ENCODE data around the gene ATP11B. TPM values are rescaled to one million over a fixed set of nuclear protein-coding genes. Genes with fewer than 3 reads are reported as not detected.

The ATP11B gene
- total RNA-seq, 2 experiments from 2014 or later = 109 to 112 TPM

DNA sequence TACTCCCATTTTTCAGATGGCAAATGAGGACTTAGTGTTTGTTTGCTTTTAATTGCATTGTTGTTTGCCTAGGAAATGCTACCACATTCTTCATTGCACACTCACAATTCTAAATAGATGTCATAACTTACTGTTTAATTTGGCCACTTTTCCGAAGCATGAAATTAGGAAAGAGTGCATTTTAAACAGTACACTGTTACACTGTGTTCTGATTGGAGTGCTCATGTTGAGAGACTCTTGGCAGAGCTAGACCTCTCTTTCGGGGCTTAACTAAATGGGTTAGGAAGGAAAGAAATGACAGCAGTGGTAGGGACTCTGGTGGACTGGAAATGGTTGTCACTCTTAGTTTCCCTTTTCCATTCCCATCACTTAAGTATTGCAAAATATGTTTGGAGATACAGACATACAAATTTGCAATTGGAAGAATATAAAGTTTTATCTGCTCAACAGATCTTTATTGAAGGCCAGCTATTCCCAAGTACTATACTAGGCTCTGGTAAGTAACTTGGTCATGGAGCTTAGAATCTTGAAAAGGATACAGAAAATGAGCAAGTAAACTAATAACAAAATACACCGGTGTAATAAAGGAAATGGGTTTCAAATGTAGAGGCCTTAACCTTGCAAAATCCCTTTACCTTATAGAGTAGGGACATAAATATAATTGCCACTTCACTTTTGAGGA is 96.8 kb downstream of the ATP11B start:
- DNase-seq (no peak), ATAC-seq (no peak)
- CTCF ChIA-PET = no interaction called here
- Mint-ChIP-seq H3K27me3 (no peaks in the 10 kb centered on the region), H3K4me1 (no peaks in the 10 kb centered on the region), H3K9me3 (ENCODE audit: low read depth) (no peaks in the 10 kb centered on the region), H3K36me3 (peaks cover 51% of the 10 kb centered on the region), H3K4me3 (no peak overlapping the region), H3K27ac (no peak overlapping the region)

DNA sequence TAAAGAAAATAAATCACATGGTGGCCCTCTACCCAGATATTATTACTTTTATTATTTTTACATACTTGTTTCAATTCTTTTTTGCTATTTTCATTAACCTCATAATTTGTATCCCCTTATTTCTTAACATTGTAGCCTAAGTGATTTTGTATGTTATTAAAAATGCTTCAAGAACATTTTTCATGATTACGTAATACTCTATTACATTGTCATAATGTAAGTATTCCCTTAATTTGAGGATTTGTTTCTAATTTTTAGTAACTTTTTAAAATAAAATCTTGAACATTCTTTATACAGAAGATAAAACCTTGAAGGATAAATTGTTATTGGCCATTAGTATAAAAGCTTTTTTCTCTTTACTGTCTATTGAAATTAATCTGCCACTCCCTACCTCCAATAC is 98.1 kb downstream of the ATP11B start:
- peaks cover 48% of the 10 kb centered on the region for H3K36me3 Mint-ChIP-seq
- no peaks in the 10 kb centered on the region for H3K9me3 Mint-ChIP-seq (ENCODE audit: low read depth)
- H3K27me3 Mint-ChIP-seq = no peaks in the 10 kb centered on the region
- H3K4me3 Mint-ChIP-seq = no peak overlapping the region
- CTCF ChIA-PET = interaction anchor here (1.7 kb wide), 1 partner anchor 208 kb away, joined by 3 read pairs; the partner anchor contains the start of gene MCCC1
- H3K27ac Mint-ChIP-seq = no peak overlapping the region
- ATAC-seq = no peak
- no peaks in the 10 kb centered on the region for H3K4me1 Mint-ChIP-seq
- no peak for DNase-seq

DNA sequence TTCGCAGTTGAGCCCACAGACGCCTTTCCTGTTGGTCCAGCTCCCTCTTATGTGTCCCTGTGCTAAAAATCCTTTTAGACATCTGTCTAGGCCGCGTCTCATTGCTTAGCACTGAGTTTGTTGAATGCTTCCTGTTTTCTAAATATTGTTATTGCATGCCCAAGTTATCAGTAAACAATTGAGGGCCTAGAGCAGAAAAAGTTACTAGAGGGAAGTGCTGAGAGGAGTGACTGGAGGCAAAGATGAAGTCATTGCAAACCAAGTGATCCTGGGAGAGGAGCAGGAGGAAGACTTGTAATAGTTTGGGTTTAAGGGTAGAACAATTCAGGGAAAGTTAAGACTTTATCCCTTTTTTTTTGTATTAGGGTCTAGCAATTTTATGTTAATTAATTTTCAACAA is 98.9 kb downstream of the ATP11B start:
- CTCF ChIA-PET = interaction anchor here (1.7 kb wide), 1 partner anchor 207 kb away, joined by 3 read pairs; the partner anchor contains the start of gene MCCC1
- DNase-seq (no peak), ATAC-seq (no peak)
- Mint-ChIP-seq H3K36me3 (peaks cover 44% of the 10 kb centered on the region), H3K9me3 (ENCODE audit: low read depth) (no peaks in the 10 kb centered on the region), H3K27ac (no peak overlapping the region), H3K27me3 (no peaks in the 10 kb centered on the region), H3K4me3 (no peak overlapping the region), H3K4me1 (no peaks in the 10 kb centered on the region)

DNA sequence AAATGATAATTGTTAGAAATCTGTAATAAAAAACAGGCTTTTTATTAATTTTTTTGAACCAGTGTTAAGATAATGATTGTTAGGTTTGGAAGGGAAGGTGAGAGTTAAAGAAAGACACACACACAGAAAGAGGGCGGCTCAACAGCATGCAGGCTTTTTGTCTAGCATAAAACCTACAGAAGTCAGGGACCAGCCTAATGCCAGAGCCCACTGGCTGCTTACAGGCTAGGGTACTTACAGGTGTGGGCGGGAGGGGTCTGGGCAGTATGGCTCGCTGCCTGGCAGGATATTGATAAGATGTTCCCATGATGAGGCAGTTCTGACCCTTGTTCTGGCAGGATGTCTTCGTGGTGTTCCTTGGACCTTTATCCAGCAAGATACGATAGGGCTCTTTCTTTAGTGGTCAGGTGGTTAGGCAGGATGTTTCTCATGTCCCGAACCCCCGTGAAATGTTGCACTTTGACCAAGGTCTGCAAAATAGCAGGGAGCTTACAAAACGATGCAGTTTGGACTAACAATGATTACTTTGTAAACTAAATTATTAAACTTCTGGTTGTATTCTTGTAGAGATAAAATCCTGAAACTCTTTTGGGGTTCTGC is 102.3 kb downstream of the ATP11B start:
- ATAC-seq = no peak
- CTCF ChIA-PET = no interaction called here
- H3K27ac Mint-ChIP-seq = no peak overlapping the region

DNA sequence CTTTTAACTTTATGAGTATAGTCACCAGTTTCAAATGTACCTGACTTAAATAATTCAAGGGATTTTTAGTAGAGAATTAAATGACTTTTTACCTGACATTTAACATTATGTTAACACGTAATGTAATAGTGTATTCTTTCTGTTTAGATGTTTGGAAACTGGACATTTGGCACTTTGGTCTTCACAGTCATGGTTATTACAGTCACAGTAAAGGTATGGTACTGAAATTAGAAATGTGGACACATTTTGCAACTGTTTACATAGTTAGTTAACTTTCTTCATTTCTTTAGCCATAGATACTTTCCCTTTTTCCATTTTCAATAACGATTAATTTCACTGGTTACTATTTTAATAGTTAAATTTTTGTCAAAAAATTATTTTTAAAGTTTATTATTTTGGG is 103.2 kb downstream of the ATP11B start:
- CTCF ChIA-PET = no interaction called here
- no peaks in the 10 kb centered on the region for H3K27me3 Mint-ChIP-seq
- no peaks in the 10 kb centered on the region for H3K4me1 Mint-ChIP-seq
- no peak for DNase-seq
- no peaks in the 10 kb centered on the region for H3K9me3 Mint-ChIP-seq (ENCODE audit: low read depth)
- ATAC-seq = no peak
- peaks cover 36% of the 10 kb centered on the region for H3K36me3 Mint-ChIP-seq
- no peak overlapping the region for H3K27ac Mint-ChIP-seq
- H3K4me3 Mint-ChIP-seq = no peak overlapping the region

More for the DNA sequence above, 102.3 kb downstream of the ATP11B start:
- no peak for DNase-seq
- Mint-ChIP-seq H3K36me3 (peaks cover 38% of the 10 kb centered on the region), H3K9me3 (ENCODE audit: low read depth) (no peaks in the 10 kb centered on the region), H3K27me3 (no peaks in the 10 kb centered on the region), H3K4me1 (no peaks in the 10 kb centered on the region), H3K4me3 (no peak overlapping the region)

DNA sequence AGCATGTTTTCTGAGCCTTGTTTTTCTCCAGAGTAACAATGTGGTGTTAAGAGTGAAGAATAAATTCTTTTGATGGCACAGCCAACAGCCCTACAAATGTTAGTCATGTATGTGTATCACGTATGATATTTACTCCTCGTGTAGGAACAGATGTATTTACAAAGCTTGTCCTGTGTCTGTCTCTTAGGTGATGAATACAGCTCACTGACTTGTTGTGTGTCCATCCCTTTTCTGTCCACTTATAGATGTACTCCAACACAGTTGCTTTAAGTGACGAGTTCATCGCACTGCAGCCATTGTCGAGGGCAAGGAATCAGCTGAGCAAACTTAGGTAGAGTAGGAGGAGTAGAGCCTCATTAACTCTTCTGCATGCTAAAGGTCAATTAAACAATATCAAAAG is 108.9 kb downstream of the ATP11B start:
- peaks cover 24% of the 10 kb centered on the region for H3K36me3 Mint-ChIP-seq
- H3K4me1 Mint-ChIP-seq = no peaks in the 10 kb centered on the region
- CTCF ChIA-PET = interaction anchor here (1.1 to 1.2 kb wide), 2 partner anchors 9 to 15 kb away, joined by 3 to 4 read pairs; no protein-coding TSS in a partner anchor
- no peaks in the 10 kb centered on the region for H3K9me3 Mint-ChIP-seq (ENCODE audit: low read depth)
- DNase-seq (no peak), ATAC-seq (no peak)
- H3K4me3 Mint-ChIP-seq = no peak overlapping the region
- H3K27me3 Mint-ChIP-seq = no peaks in the 10 kb centered on the region
- H3K27ac Mint-ChIP-seq = no peak overlapping the region

DNA sequence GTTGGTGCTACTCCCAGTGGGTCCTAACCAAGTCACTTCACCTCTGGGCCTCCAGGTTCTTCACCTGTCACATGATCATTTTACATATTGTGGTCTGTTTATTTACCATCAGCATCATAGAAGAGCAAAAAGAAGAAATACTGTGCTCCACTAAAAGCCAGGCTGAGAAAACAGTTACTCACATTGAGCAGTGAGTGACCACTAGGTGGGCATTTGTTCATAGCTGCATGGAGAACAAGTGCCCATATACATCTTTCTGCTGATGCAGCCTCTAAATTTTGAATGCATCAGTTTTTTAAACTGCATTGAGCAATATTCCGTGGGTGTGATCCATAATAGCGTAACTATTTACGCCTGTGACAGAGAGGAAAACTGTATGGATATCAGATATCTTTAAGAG is 110.9 kb downstream of the ATP11B start:
- Mint-ChIP-seq H3K27ac (no peak overlapping the region), H3K27me3 (no peaks in the 10 kb centered on the region), H3K4me1 (peaks cover 4% of the 10 kb centered on the region), H3K36me3 (peaks cover 21% of the 10 kb centered on the region), H3K4me3 (no peak overlapping the region), H3K9me3 (ENCODE audit: low read depth) (no peaks in the 10 kb centered on the region)
- ATAC-seq (no peak), DNase-seq (no peak)
- CTCF ChIA-PET = interaction anchor here (0.8 to 1.3 kb wide), 3 partner anchors 9 to 111 kb away, joined by 3 to 5 read pairs (median 3); partner anchors contain the start of gene ATP11B

DNA sequence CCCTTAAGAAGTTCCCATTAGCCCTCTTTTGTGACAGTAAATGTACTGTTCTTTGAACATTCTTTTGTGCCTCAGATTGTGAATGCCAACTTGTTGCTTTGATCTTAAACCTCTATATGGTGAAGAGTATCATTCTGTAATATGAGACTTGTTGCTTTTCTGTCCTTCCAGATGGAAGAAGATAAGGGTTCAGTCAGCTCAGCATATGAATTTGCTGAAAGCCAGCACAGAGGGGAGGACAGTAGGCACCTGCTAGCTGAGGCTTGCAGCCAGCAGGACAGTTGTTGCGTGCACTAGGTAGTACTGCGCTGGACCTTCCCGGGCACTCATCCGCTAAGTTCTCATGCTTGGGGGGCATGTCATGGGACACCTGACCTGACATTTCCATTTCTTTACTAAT is 112.3 kb downstream of the ATP11B start:
- no peaks in the 10 kb centered on the region for H3K27me3 Mint-ChIP-seq
- H3K4me3 Mint-ChIP-seq = no peak overlapping the region
- no peaks in the 10 kb centered on the region for H3K9me3 Mint-ChIP-seq (ENCODE audit: low read depth)
- H3K27ac Mint-ChIP-seq = peak overlapping the region; percentile 29
- H3K36me3 Mint-ChIP-seq = peaks cover 17% of the 10 kb centered on the region
- no peak for DNase-seq
- no peak for ATAC-seq
- H3K4me1 Mint-ChIP-seq = peaks cover 17% of the 10 kb centered on the region
- CTCF ChIA-PET = interaction anchor here (1.1 kb wide), 1 partner anchor 14 kb away, joined by 3 read pairs; no protein-coding TSS in a partner anchor

DNA sequence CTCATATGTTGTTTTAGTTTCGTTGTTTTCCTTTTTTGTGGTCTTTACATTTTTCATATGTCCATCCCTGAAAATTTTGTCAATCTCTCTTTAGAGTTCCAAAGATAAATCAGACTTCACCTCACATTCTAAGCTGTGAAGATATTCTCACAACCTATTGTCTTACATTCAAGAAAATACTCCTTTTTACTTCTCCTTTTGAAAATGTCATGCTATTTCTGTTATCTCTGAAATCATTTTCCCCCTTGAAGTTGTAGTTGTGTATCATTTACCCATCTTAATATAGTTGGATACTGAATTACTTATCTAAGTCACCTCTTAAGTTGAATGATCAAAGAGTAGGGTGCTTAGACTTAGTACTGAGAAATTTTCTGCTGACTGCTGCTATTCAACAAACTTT is 112.7 kb downstream of the ATP11B start:
- peaks cover 21% of the 10 kb centered on the region for H3K4me1 Mint-ChIP-seq
- CTCF ChIA-PET = no interaction called here
- H3K27me3 Mint-ChIP-seq = no peaks in the 10 kb centered on the region
- no peaks in the 10 kb centered on the region for H3K9me3 Mint-ChIP-seq (ENCODE audit: low read depth)
- H3K27ac Mint-ChIP-seq = peak overlapping the region; percentile 1
- DNase-seq (no peak), ATAC-seq (no peak)
- peaks cover 17% of the 10 kb centered on the region for H3K36me3 Mint-ChIP-seq
- H3K4me3 Mint-ChIP-seq = no peak overlapping the region

DNA sequence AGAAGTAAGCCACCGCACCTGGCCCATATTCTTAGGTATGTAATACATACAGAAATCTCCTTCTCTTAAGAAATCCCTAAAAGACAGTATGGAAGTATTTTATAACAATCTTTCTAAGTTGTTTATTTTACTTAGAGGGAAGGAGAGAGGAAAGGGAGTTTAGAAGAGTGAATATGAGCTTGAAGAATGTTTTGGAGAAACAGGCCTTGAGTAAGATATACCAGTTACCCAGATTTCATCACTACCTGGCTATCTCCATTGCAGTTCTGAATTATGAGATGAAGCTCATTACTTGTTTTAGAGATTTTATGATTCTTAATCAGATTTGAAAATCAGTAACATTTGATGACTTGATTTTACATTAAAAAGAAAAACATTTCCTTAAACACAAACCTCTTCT is 115.2 kb downstream of the ATP11B start:
- Mint-ChIP-seq H3K27me3 (no peaks in the 10 kb centered on the region), H3K27ac (no peak overlapping the region), H3K36me3 (peaks cover 23% of the 10 kb centered on the region), H3K4me3 (no peak overlapping the region), H3K4me1 (peaks cover 44% of the 10 kb centered on the region), H3K9me3 (ENCODE audit: low read depth) (no peaks in the 10 kb centered on the region)
- DNase-seq (no peak), ATAC-seq (no peak)
- CTCF ChIA-PET = interaction anchor here (1.6 to 4.0 kb wide), 3 partner anchors 54 to 190 kb away, joined by 4 to 24 read pairs (median 8); partner anchors contain the start of gene MCCC1

DNA sequence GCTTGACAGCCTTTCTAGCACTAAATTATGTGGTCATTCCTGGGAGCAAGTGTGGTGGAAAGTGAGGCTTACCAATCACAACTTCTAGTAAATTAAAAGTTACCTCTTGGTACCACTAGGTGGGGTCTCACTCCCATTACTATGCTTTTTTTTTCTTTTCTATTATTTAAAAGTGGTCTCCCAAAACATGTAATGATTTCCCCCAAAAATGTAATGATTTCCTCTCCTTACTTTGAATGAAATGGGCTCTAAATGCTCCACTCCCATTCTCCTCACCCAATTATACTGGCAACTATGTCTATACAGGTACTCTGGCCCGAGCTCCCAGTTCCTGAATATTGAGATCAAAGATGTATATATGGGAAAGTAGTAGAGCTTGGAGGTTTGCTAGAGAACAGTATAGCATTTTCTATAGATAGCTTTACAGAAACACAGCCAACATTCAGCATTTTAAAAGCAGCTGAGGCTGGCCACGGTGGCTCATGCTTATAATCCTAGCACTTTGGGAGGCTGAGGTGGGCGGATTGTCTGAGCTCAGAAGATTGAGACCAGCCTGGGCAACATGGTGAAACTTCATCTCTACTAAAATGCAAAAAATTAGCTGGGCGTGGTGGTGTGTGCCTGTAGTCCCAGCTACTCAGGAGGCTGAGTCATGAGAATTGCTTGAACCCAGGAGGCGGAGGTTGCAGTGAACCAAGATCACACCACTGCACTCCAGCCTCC is 116.2 kb downstream of the ATP11B start:
- H3K36me3 Mint-ChIP-seq = peaks cover 28% of the 10 kb centered on the region
- ATAC-seq (peak; percentile 24), DNase-seq (peak; percentile 49)
- H3K27me3 Mint-ChIP-seq = no peaks in the 10 kb centered on the region
- H3K4me1 Mint-ChIP-seq = peaks cover 52% of the 10 kb centered on the region
- no peaks in the 10 kb centered on the region for H3K9me3 Mint-ChIP-seq (ENCODE audit: low read depth)
- CTCF ChIA-PET = interaction anchor here (0.5 to 4.0 kb wide), 22 partner anchors 11 to 651 kb away, joined by 3 to 24 read pairs (median 4); partner anchors contain the start of gene MCCC1
- H3K4me3 Mint-ChIP-seq = no peak overlapping the region
- peak overlapping the region; percentile 68 for H3K27ac Mint-ChIP-seq

DNA sequence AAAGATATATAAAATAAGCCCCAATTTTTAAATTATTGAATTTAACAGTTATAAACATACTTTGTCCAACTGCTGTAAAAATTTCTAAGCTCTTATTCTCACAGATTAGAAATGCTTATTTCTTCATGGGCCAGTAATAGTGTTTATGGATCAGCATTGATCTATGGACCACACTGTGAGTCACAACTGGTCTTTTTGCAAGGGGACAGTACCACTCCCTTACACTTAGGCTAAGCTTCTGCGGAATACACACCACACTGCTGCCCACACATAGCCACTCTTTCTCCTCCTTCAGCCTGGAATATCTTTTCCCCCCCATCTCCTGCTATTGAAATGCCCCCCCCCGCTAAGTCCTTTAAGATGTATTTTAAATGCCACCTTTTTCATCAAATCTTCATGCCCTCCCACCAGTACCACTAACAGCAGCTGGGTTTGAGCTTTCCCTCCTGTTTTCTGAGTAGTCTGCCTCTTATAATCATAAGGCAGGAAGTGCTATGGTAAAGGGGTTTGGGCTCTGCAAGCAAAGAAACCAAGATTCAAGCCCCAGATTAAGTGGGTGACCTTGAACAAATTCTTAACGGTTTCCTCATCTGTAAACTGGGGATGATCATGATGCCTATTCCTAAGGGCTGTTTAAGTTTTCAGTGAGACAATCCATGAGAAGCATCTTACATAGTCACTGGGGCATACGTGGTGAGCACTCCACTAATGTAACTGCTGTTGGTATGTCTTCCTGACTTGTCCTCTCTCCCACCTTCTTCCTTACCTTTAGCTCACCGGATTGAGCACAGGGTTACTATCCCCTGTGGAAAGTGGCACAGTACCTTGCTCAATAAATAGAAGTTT is 117.9 kb downstream of the ATP11B start:
- DNase-seq (peak; percentile 56), ATAC-seq (peak; percentile 64)
- peaks cover 36% of the 10 kb centered on the region for H3K36me3 Mint-ChIP-seq
- H3K27me3 Mint-ChIP-seq = no peaks in the 10 kb centered on the region
- peak overlapping the region; percentile 9 for H3K4me3 Mint-ChIP-seq
- H3K4me1 Mint-ChIP-seq = peaks cover 60% of the 10 kb centered on the region
- no peaks in the 10 kb centered on the region for H3K9me3 Mint-ChIP-seq (ENCODE audit: low read depth)
- CTCF ChIA-PET = interaction anchor here (0.6 to 4.0 kb wide), 15 partner anchors 9 to 197 kb away, joined by 3 to 24 read pairs (median 4); partner anchors contain the start of gene MCCC1
- peak overlapping the region; percentile 80 for H3K27ac Mint-ChIP-seq

DNA sequence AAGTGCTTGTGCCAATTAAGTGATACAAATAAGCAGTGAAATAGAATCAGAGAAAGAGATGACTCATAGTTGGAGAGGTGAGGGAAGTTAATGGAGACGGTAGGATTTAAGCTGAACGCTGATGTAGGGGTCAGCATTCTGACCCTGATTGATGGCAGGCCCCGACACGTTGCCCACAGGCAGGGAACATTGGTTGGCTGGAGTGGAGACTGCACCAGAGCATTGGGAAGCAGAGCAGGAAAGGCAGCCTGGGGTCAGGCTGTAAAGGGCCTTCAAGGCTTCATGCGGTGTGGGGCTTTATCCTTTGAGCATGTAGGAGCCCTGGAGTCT is 118.4 kb downstream of the ATP11B start:
- no peak for DNase-seq
- H3K4me3 Mint-ChIP-seq = no peak overlapping the region
- peaks cover 60% of the 10 kb centered on the region for H3K4me1 Mint-ChIP-seq
- no peaks in the 10 kb centered on the region for H3K9me3 Mint-ChIP-seq (ENCODE audit: low read depth)
- peak overlapping the region; percentile 80 for H3K27ac Mint-ChIP-seq
- peak; percentile 20 for ATAC-seq
- no peaks in the 10 kb centered on the region for H3K27me3 Mint-ChIP-seq
- peaks cover 34% of the 10 kb centered on the region for H3K36me3 Mint-ChIP-seq
- CTCF ChIA-PET = interaction anchor here (1.0 to 4.0 kb wide), 3 partner anchors 10 to 186 kb away, joined by 3 to 24 read pairs (median 4); partner anchors contain the start of gene MCCC1
